Neural cell (in vitro differentiated cells): ENCODE measurements around the gene GSS.

Experiments
- CTCF ChIP-seq: fragments of 450-650 bp; IDR thresholded peaks from 2 replicates; pipeline ENCODE4 v1.5.1; 2014; ENCODE audit warnings: antibody characterized with exemption, mild to moderate bottlenecking, moderate library complexity; ENCODE audit not compliant: poor library complexity, severe bottlenecking
- EP300 ChIP-seq: fragments of 450-650 bp; conservative IDR thresholded peaks from 2 replicates; pipeline ENCODE4 v1.6.1; 2014; ENCODE audit warnings: antibody characterized with exemption, mild to moderate bottlenecking, moderate library complexity; ENCODE audit not compliant: poor library complexity, severe bottlenecking
- EZH2 ChIP-seq: fragments of 200-600, 300-800 bp; shearing (Covaris generic), sonication (generic); IDR thresholded peaks from 2 replicates; pipeline ENCODE4 v1.6.1; 2014; ENCODE audit warnings: antibody characterized with exemption, low read length, borderline replicate concordance, mild to moderate bottlenecking; ENCODE audit not compliant: insufficient read depth, poor library complexity, severe bottlenecking
- POLR2AphosphoS5 ChIP-seq: IDR thresholded peaks from 2 replicates; pipeline ENCODE4 v1.6.1; 2012
- RAD21 ChIP-seq: fragments of 450-650 bp; conservative IDR thresholded peaks from 2 replicates; pipeline ENCODE4 v1.6.1; 2014; ENCODE audit warnings: antibody characterized with exemption, mild to moderate bottlenecking, moderate library complexity
- SMC3 ChIP-seq: fragments of 450-650 bp; conservative IDR thresholded peaks from 2 replicates; pipeline ENCODE4 v1.6.1; 2014; ENCODE audit warnings: antibody characterized with exemption, mild to moderate bottlenecking, moderate library complexity; ENCODE audit not compliant: poor library complexity
- TAF1 ChIP-seq: IDR thresholded peaks from 2 replicates; pipeline ENCODE4 v1.6.1; 2012; ENCODE audit warnings: low read depth

DNA sequence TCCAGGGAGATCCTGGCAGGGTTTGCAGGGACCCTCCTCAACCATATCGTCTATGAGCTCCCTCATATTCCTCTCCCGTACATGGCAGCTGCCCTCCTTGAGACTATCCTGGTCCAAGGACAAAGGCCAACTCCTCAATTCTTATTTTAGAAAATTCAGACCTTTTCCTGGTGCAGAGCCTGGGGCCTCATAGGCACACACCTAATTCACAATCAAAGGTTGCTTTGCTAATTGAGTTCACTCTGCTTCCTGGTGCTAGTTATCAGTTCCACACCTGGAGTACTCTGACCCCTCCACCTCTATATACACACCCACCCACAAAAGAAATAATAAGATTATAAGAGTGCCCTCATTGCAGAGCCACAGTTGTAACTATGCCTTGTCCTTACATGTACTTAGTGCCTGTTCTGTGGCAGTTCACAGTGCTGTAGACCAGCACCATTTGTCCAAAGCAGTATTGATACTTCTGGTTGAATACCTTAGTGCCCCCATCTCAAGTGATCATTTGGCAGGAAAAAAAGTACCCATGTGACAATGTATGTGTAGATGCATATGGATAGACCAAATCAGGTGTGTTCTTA lies 38.7 kb downstream of the GSS start:
- no peak for TF ChIP-seq CTCF
- TF ChIP-seq EP300: no peak
- no peak for TF ChIP-seq RAD21
- TF ChIP-seq EZH2: no peak
- TF ChIP-seq POLR2AphosphoS5: no peak
- no peak for TF ChIP-seq TAF1
- TF ChIP-seq SMC3: no peak
